MV-4-11 (cell line): ENCODE results near the gene USH2A.

Experiments
- DNase-seq: peaks from one replicate; lab custom pipeline; 2025; lab: John Stamatoyannopoulos, UW

USH2A gene, protein sequence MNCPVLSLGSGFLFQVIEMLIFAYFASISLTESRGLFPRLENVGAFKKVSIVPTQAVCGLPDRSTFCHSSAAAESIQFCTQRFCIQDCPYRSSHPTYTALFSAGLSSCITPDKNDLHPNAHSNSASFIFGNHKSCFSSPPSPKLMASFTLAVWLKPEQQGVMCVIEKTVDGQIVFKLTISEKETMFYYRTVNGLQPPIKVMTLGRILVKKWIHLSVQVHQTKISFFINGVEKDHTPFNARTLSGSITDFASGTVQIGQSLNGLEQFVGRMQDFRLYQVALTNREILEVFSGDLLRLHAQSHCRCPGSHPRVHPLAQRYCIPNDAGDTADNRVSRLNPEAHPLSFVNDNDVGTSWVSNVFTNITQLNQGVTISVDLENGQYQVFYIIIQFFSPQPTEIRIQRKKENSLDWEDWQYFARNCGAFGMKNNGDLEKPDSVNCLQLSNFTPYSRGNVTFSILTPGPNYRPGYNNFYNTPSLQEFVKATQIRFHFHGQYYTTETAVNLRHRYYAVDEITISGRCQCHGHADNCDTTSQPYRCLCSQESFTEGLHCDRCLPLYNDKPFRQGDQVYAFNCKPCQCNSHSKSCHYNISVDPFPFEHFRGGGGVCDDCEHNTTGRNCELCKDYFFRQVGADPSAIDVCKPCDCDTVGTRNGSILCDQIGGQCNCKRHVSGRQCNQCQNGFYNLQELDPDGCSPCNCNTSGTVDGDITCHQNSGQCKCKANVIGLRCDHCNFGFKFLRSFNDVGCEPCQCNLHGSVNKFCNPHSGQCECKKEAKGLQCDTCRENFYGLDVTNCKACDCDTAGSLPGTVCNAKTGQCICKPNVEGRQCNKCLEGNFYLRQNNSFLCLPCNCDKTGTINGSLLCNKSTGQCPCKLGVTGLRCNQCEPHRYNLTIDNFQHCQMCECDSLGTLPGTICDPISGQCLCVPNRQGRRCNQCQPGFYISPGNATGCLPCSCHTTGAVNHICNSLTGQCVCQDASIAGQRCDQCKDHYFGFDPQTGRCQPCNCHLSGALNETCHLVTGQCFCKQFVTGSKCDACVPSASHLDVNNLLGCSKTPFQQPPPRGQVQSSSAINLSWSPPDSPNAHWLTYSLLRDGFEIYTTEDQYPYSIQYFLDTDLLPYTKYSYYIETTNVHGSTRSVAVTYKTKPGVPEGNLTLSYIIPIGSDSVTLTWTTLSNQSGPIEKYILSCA (N-terminal part only)

GRCh38 chr1:216422821-216423520, at the start of gene USH2A:
Gene USH2A, minus strand, starts transcription at chr1:216423448. Its CDS starts 1,112 bp downstream, at chr1:216422336.
- no peak for DNase-seq

GRCh38 chr1:216466162-216466801, 43.0 kb upstream of the USH2A start:
- no peak for DNase-seq

DNA sequence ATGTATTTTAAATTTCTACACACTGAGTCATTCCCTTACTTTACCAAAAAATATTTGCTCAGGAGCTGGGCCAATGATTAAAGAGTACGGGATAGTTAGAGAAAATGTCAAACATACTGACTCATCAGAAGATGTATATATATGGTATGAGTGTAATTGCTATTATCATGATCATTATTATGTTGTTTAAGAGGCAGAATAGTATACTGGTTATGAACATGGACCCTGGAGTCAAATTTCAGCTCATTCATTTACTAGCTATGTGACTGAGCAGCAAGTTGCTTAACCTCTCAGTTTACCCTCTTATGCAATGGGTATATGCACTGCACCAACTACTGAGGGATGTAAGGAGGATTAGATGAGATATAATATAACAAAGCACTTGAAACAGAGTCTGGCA, 41.2 kb upstream of the USH2A start:
- DNase-seq: no peak

DNA sequence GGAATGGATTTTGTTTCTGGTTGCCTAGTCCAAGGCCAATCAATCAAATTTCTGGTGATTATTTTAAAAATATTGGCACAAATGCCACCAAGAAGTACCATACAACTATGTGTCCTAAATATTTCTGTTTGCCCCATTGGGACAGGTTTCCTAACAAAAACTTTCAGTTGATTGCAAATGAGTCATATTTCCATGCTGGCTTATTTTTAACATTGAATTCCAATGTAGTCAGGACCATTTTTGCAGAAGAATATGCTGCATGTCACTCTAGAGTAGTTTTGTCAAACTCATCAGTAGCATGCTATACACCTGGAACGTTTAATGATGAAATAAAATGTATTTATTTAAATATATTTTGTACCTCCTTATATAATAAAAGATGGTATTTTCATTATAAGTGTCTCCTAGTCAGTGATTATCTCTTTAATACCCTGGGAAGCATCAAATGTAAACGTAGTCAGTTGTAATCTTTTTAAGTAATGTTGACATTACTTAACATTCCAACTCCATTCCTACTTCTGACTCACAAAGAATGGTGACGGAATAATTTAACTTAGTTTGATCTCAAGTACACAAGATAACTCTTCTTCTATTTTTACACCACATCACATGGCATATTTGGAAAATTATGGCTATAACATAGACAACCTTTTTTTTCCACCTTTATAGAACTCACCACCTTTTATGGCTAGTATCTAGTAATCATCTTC, 39.0 kb upstream of the USH2A start:
- no peak for DNase-seq

DNA sequence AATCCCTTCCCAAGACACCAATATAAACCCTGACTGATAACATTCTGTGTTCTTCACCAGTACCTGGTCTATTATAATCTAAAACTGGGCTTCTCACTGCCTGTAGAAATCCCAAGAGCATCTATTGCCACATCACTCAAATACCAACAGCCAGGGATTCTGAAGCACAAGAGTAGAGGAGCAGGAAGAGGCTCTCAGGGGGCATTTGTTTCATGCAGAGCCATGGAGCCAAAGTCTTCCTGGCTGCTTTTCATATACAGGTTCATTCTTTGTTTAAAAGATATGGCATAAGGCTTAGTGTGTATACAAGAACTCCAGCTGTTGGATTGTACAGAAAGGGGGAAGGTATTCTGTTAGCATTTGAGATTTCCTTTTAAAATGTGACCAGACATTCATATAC, 38.2 kb upstream of the USH2A start:
- DNase-seq: no peak

DNA sequence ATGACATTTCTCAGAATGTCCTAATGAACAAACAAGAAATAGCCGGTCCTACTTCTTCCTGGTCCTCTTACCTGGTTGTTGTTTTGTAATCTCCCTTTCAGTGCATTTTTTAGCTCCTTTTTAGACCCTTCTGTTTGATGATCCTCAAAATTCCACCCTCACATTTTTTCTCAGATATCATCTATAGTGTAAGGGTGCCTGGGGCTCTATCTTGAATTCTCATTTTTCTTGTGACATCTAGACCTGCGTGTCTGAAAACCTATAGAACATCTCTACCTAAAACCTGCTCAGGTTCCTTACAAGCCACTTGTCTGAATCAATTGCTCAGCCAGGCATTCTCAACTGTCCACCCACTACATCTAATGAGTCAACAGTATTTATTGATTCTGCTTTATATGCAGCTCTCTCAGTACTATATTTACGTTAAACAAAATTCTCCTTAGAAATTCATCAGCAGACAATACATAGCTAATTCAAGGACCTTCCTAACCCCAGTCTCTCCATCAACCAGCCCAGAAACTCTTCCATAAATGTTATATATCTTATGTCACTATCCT, 36.5 kb upstream of the USH2A start:
- DNase-seq: no peak

DNA sequence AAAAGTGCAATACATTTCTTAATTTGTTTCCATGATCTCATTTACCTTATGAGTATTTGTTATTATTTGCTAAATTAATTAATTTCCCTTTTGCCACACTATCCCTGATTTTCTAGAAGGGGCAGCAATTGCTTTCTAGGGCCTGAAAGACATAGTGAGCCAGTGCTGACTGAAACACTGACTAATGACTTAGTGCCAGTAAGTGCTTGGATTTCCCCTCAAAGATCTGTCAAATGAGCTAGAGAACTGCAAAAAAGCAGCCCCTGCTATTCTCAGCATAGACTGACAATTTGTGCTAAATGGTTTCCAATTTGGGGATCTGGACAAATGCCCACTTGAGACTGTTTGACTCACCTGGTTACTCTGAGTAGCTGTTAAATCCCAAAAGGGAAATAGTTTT, 35.6 kb upstream of the USH2A start:
- no peak for DNase-seq

DNA sequence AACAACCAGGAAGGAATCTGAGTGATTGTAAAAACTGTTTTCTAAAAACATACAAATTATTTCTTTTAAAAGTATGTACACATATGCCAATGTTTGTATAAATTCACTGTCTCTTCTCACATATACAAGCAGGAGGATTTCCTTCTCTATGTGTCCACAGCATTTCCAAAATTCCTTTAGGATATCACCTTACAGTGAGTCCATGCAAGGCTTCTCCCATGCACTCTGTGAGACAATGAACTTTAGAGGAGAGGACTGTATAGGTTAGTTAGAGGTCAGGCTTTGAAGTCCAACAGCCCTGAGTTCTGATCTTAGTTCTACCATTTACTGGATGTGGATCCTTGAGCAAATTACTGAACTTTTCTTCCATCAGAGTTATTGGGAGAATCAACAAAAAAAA, 34.1 kb upstream of the USH2A start:
- DNase-seq: no peak

DNA sequence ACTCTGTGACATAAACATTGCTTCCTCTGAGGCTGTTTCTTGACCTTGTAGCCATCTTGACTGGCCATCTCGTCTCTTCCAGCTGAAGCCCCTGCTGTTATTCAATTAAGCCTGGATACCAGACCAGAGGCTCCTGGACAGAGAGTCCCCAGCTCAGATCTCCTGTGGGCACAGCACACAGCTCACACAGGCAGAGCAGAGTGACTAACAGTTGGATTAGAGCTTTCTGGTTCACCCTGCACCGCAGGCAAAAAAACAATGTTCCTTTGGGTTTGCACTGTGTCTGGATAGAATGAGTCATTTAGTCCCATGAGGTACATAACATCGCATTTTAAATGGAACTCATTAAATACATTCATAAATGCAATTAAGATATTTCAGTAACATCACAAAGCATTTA, 33.4 kb upstream of the USH2A start:
- DNase-seq: no peak

DNA sequence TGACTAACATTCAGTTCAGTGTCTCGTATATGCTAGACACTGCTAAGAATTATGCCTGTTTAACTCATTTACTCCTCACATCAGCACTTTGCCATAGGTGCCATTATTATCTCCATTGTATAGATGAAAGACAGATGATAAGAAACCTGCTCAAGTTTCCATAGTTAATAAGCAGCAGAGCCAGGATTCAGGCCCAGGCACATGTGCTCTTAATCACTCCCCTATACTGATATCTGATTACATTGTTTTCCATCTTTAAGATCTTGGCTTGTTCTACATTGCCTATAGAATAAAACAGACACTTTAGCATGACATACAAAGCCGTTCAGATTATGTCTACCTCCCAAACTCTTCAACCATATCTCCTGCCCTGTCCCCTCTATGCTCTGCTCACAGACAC, 30.5 kb upstream of the USH2A start:
- no peak for DNase-seq

DNA sequence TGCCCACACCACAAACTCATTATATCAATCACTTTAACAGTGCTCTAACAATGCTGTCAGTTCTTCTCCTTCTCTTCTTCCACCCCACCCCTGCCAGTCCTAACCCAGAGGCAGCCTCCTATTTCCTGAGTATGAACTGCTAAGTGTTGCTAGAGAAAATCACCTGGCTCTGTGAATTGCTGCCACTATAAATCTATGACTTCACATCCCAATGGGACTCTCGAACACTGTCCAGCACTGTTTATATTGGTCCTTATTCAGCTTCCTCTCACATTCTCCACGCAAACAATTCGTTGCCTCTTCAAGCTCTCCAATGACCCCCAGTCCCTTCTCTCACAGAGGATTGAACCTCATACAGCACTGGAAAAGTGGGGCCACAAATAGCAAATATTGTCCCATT, 27.0 kb upstream of the USH2A start:
- no peak for DNase-seq

GRCh38 chr1:216448011-216448510, 24.8 kb upstream of the USH2A start:
- DNase-seq: no peak

GRCh38 chr1:216437603-216438002, 14.4 kb upstream of the USH2A start:
- DNase-seq: no peak

DNA sequence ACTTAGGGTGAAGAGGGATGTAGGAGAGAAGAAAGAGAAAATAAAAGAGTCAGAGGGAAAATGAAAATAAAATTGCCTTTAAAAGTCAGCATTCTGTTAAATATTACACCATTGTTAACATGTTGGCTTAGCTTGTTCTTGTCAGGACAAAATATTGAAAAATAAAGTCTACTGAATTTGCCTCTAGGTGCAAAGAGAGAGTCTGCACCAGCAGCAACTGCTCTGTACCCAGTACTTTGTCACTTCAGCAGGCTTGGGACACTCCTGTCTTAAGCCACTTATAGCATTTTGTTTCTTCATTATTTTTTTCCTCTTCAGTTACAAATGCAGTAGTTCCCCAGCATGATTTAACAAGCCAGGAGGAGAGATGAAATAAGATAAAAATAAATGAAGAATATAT, 11.0 kb upstream of the USH2A start:
- no peak for DNase-seq

- DNase-seq: no peak
These were observed 9.9 kb upstream of the USH2A start for GRCh38 chr1:216433175-216433574.

- no peak for DNase-seq
These were observed 7.5 kb upstream of the USH2A start for GRCh38 chr1:216430744-216431143.

- peak; percentile 1 for DNase-seq
These were observed 2.3 kb upstream of the USH2A start for GRCh38 chr1:216425577-216425976.

DNA sequence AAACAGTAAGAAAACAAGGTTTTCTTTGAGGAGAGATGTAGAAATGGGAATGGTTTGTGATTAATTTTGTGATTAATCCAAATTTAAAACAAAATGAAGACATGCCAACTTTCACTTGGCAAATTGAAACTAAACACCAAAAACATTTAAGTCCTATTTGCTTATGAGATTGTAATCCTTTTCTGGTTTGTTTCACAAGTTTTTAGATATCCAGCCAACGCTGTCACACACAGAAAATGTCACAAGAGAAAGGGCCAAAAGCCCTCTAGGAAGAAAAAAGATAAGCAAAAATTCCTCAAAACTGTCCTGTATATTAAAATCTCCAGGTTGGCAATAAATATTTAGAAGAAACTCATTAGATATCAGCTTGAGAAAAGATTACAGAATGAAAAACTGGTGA, 2.5 kb downstream of the USH2A start:
- no peak for DNase-seq

- DNase-seq: no peak
These were observed 3.0 kb downstream of the USH2A start for GRCh38 chr1:216420263-216420662.

DNA sequence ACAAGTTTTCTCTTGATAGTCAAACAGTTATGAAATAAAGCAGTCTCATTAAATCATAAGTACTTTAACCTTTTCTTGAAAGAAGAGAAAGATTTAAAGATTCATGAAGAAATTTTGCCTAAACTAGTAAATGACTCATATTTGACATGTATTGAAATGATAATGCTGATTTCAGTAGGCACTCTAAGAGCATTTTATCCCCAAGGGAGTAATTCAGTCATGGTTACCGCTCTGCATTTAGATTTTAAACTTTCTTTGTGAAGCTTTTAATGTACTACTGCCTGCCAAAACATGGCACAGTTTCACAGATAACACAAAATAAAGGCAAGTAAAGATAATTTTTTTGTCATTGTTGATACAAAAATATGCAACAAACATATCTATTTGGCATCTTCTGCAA, 6.8 kb downstream of the USH2A start:
- DNase-seq: no peak
